Measurements from ENCODE around the gene CDCA4. TPM values are rescaled to one million over a fixed set of nuclear protein-coding genes. Genes with fewer than 3 reads are reported as not detected.

The CDCA4 gene
- polyA plus RNA-seq, 1 of the 3 experiments (the other 2 are of a cell fraction): 26.8 TPM

DNA sequence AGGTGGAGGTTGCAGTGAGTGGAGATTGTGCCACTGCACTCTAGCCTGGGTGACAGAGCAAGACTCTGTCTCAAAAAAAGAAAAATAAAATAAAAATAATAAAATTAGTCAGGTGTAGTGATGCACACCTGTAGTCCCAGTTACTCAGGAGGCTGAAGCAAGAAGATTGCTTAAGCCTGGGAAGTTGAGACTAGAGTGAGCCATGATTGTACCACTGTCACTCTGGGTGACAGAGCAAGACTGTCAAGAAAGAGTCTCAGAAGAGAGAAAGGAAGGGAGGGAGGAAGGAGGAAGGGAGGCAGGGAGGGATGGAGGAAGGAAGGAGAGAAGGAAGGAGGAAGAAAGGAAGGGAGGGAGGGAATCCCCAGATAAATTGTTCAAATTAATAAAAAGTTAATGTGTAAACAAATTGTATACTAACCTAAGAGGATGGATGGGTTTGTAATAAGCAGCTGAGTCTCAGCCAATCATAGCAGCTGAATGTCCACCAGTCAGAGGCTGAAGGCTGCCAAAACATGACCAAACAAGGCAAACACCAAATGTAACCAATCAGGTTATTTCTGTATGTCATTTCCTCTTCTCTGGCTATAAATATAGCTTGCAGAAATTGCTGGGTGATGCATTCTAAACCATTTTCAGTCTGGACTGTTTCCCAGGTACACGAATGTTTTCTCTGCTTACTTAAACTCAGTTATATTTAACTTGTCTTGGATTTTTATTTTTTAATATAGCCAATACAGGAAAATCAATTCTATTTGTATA, 6.1 kb upstream of the CDCA4 start:
- H3K27ac ChIP-seq (ENCODE audit: low read depth in 2 of 2, low read length in 1 of 2): peak overlapping the region; percentile 13 to 99; a peak in 3 of 4 replicates
- H3K79me2 ChIP-seq (ENCODE audit: insufficient read depth): peaks cover 9% of the 10 kb centered on the region
- DNase-seq: no peak
- no peaks in the 10 kb centered on the region for H3K9me2 ChIP-seq
- no peak overlapping the region; the same call in 1 of the 2 replicates for H3K9ac ChIP-seq
- 41% methylated on average over 1 of the region's 1 CpG for WGBS (ENCODE audit: low lambda C conversion rate)
- H2AFZ ChIP-seq (ENCODE audit: low read depth): peak overlapping the region; percentile 27; the same call in 1 of the 2 replicates
- ChIA-PET POLR2A (no interaction called here), CTCF (interaction anchor here (1.1 to 6.6 kb wide), 3 partner anchors 14 to 21 kb away, joined by 4 to 63 read pairs (median 4); no protein-coding TSS in a partner anchor)
- H3F3A ChIP-seq (replicated peaks; ENCODE audit: insufficient read depth): peaks cover 60% of the 10 kb centered on the region
- no peak for TF ChIP-seq CHD2 (IDR thresholded peaks at IDR 0.05; ENCODE audit: low read length, partially characterized antibody)
- TF ChIP-seq POLR2AphosphoS5 (IDR thresholded peaks at IDR 0.05; ENCODE audit: low read depth, low read length): peak; percentile 68; the same call in 1 of the 2 replicates
- H3K4me3 ChIP-seq (ENCODE audit: low read depth in 2 of 2, low read length in 1 of 2): no peak overlapping the region
- H3K36me3 ChIP-seq (replicated peaks in 1 of 2; ENCODE audit: control insufficient read depth in 1 of 2, insufficient read depth in 2 of 2, low read length in 1 of 2): no peaks in the 10 kb centered on the region
- no peaks in the 10 kb centered on the region for H4K20me1 ChIP-seq (ENCODE audit: insufficient read depth)
- H3K27me3 ChIP-seq (ENCODE audit: insufficient read depth): no peaks in the 10 kb centered on the region
- H3K4me1 ChIP-seq (ENCODE audit: control insufficient read depth in 1 of 2, insufficient read depth in 2 of 2, low read depth in 1 of 2, low read length in 1 of 2): peaks cover 15 to 30% of the 10 kb centered on the region in 2 experiments; a peak in 2 of 4 replicates
- peak overlapping the region; percentile 53; the same call in 1 of the 2 replicates for H3K4me2 ChIP-seq
- no peaks in the 10 kb centered on the region for H3K9me3 ChIP-seq

DNA sequence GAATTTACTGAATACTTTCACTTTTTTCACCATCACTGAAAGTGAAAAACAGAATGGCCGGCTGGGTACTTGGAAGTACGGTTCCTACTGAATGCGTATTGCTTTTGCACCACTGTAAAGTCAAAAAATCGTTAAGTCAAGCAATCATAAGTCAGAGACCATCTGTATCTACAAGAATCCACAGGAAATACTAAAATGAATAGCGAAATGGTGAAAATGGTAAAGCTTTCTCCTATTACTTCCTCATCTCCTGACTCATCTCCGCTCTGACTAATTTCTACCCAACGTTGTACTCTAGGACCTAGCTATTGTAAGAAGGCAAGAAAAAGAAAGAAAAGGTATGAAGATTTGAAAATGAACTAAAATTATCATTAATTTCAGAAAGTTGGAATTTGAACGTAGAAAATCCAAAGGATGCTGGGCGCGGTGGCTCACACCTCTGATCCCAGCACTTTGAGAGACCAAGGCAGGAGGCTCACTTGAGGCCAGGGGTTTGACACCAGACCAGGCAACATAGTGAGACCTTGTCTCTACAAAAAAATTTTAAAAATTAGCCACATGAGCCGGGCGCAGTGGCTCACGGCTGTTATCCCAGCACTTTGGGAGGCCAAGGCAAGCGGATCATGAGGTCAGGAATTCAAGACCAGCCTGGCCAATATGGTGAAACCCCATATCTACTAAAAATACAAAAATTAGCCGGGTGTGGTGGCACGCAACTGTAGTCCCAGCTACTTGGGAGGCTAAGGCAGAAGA, 5.3 kb upstream of the CDCA4 start:
- Histone ChIP-seq H2AFZ (ENCODE audit: low read depth) (no peak overlapping the region), H4K20me1 (ENCODE audit: insufficient read depth) (no peaks in the 10 kb centered on the region), H3K27me3 (ENCODE audit: insufficient read depth) (no peaks in the 10 kb centered on the region), H3K36me3 (replicated peaks in 1 of 2; ENCODE audit: control insufficient read depth in 1 of 2, insufficient read depth in 2 of 2, low read length in 1 of 2) (no peaks in the 10 kb centered on the region), H3K4me3 (ENCODE audit: low read depth in 2 of 2, low read length in 1 of 2) (0 out of 4 replicates have a peak overlapping the region, but pooled peaks of 1 of the 2 experiments have one; percentile 3), H3K9ac (peak overlapping the region; percentile 67), H3K4me1 (ENCODE audit: control insufficient read depth in 1 of 2, insufficient read depth in 2 of 2, low read depth in 1 of 2, low read length in 1 of 2) (peaks cover 19 to 30% of the 10 kb centered on the region in 2 experiments; a peak in 2 of 4 replicates), H3K9me2 (no peaks in the 10 kb centered on the region), H3K27ac (ENCODE audit: low read depth in 2 of 2, low read length in 1 of 2) (peak overlapping the region; percentile 31 to 99; a peak in 3 of 4 replicates), H3K9me3 (no peaks in the 10 kb centered on the region), H3F3A (replicated peaks; ENCODE audit: insufficient read depth) (peaks cover 60% of the 10 kb centered on the region), H3K4me2 (peak overlapping the region; percentile 53), H3K79me2 (ENCODE audit: insufficient read depth) (peaks cover 16% of the 10 kb centered on the region)
- peak; percentile 93 for TF ChIP-seq FOSL2 (IDR thresholded peaks at IDR 0.05; ENCODE audit: borderline replicate concordance, low read depth)
- TF ChIP-seq NFIC (IDR thresholded peaks at IDR 0.05; ENCODE audit: borderline replicate concordance): peak; percentile 51; the same call in 1 of the 2 replicates
- TF ChIP-seq EP300 (IDR thresholded peaks at IDR 0.05; ENCODE audit: borderline replicate concordance in 1 of 2, low read depth in 1 of 2, low read length in 1 of 2): peak in 1 of 2 experiments; percentile 78; a peak in 2 of 4 replicates
- TF ChIP-seq YY1 (IDR thresholded peaks at IDR 0.05; ENCODE audit: low read depth): no peak
- peak; percentile 31; the same call in 1 of the 2 replicates for TF ChIP-seq POLR2AphosphoS5 (IDR thresholded peaks at IDR 0.05; ENCODE audit: low read depth, low read length)
- TF ChIP-seq, protein P1, sequence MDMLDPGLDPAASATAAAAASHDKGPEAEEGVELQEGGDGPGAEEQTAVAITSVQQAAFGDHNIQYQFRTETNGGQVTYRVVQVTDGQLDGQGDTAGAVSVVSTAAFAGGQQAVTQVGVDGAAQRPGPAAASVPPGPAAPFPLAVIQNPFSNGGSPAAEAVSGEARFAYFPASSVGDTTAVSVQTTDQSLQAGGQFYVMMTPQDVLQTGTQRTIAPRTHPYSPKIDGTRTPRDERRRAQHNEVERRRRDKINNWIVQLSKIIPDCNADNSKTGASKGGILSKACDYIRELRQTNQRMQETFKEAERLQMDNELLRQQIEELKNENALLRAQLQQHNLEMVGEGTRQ (IDR thresholded peaks at IDR 0.05; ENCODE audit: borderline replicate concordance, low read depth, low read length): no peak
- peak; percentile 50; the same call in 1 of the 2 replicates for TF ChIP-seq ELF1 (IDR thresholded peaks at IDR 0.05)
- TF ChIP-seq TCF12 (IDR thresholded peaks at IDR 0.05): peak; percentile 72
- TF ChIP-seq CHD2 (IDR thresholded peaks at IDR 0.05; ENCODE audit: low read length, partially characterized antibody): no peak
- 0 out of 2 replicates have a peak, but pooled peaks have one; percentile 51 for TF ChIP-seq FOXM1 (IDR thresholded peaks at IDR 0.05; ENCODE audit: low read depth)
- peak; percentile 85 for TF ChIP-seq JUND (IDR thresholded peaks at IDR 0.05)
- TF ChIP-seq, protein P2, sequence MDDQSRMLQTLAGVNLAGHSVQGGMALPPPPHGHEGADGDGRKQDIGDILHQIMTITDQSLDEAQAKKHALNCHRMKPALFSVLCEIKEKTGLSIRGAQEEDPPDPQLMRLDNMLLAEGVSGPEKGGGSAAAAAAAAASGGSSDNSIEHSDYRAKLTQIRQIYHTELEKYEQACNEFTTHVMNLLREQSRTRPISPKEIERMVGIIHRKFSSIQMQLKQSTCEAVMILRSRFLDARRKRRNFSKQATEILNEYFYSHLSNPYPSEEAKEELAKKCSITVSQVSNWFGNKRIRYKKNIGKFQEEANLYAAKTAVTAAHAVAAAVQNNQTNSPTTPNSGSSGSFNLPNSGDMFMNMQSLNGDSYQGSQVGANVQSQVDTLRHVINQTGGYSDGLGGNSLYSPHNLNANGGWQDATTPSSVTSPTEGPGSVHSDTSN (IDR thresholded peaks at IDR 0.05): peak; percentile 35; the same call in 1 of the 2 replicates
- TF ChIP-seq NRF1 (IDR thresholded peaks at IDR 0.05; ENCODE audit: low read depth, low read length): no peak
- TF ChIP-seq, protein P3, sequence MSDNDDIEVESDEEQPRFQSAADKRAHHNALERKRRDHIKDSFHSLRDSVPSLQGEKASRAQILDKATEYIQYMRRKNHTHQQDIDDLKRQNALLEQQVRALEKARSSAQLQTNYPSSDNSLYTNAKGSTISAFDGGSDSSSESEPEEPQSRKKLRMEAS (IDR thresholded peaks at IDR 0.05; ENCODE audit: low read depth): peak; percentile 56; the same call in 1 of the 2 replicates
- ChIA-PET POLR2A (no interaction called here), CTCF (interaction anchor here (0.9 to 6.6 kb wide), 3 partner anchors 18 to 51 kb away, joined by 3 to 63 read pairs (median 5); no protein-coding TSS in a partner anchor)
- no peak for DNase-seq
- 55% methylated on average over 16 of the region's 16 CpGs for WGBS (ENCODE audit: low lambda C conversion rate)
